ENCODE measurements around the gene ROBO4.

Gene ROBO4

DNA sequence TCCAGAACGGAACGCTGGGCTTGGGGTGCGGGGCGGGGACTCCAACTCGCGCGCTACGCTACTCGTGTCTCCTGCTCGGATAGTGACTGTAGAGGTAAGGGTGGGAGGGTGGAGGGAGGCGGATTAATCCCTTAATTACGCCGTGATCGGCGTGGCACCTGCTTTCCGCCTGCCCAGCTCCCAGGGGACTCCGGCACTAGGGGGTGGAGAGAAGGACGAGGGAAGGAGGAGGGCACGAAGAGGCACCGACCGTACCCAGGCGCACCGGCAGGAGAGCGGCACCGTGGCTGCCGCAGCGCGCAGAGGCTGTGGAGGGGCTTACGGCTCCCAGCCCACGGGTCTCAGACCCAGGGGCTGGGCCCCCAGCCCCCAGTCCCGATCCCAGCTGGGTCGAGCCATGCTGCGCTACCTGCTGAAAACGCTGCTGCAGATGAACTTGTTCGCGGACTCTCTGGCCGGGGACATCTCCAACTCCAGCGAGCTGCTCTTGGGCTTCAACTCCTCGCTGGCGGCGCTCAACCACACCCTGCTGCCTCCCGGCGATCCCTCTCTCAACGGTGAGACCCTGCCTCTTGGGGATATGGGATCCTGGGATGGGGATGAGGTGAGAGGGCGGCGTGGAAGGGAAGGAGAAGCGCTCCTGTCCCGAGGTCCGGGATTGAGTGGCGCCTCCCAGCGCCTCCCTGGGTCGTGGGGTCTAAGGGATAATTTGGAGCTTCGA, 32.3 kb downstream of the ROBO4 start, which contains the start of gene ROBO3:
TSS of gene ROBO3 (plus strand) at position 252 of the 721 bp plus-strand sequence. CDS start at position 398, 146 bp downstream.
- peak in 2 of 42 donors; percentile 38 to 42 for DNase-seq
- intact Hi-C loops (cut with DNase I): no loop called here

DNA sequence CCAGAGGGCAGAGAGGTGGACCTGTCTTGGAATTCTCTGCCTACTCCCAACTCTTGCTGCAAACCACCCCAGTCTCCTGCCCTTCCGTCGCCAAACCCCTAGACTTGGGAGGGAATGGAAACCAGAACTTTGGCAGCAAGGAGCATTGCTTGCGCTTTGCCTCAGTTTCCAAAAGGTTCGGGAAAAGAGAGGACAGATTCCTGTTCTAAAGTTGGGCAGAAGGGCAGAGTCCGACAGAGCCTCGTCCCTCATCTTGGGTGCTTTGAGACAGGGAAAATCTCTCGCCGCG, 32.8 kb downstream of the ROBO4 start:
- peak in 1 of 42 donors; percentile 5 for DNase-seq
- intact Hi-C loops (cut with DNase I): no loop called here

DNA sequence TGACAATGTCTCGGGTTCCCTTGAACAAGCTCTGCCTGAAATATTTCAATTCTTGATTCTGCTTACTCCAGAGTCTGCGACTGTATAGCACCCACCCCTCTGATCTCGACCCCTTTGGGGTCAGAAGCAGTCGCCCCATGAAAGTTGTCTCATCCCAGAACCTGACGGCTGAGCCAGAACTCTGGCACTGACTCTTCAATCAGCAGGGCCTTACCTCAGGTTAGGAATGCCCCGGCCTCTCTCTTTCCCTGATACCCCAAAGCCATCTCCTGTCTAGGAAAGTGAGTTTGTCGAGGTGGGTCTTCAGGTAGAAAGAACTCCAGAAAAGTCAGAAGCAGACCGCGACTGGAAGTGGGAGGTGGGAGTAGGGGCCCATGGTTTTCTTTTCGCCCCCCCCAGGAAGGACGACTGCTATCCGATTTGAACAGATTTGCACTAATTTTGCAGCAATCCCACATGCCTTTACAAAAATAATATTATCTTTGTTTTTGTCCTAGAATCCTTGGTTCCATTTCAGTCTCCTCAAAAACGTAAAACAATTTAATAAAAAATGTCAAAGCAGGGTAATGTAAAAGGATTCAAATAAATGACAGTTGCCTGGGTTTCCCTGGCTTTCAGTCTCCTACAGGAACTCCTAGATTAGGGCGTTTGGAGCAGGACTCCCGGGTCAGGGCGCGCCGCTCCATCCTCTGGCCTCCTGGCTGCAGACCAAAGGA, 33.3 kb downstream of the ROBO4 start:
- DNase-seq: peak in 1 of 42 donors; percentile 23
- intact Hi-C loops (cut with DNase I): no loop called here

DNA sequence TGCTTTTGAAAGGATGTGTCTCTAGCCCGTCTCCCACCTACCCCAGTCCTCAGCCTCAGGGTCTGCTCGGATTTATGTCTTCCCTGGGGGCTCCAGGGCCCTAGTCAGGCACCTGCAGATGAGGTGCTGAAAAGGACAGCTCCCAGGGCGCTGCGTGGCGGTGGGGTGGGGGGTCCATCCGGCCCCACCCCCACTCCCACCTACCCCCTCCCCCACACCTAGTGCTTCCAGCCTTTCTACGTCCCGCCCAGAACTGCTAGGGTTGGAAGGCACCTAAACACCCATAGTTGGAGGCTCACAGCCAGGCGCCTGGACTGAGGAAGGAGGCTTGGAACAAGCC, 33.9 kb downstream of the ROBO4 start:
- intact Hi-C loops (cut with DNase I): no loop called here
- DNase-seq: peak in 1 of 42 donors; percentile 0

DNA sequence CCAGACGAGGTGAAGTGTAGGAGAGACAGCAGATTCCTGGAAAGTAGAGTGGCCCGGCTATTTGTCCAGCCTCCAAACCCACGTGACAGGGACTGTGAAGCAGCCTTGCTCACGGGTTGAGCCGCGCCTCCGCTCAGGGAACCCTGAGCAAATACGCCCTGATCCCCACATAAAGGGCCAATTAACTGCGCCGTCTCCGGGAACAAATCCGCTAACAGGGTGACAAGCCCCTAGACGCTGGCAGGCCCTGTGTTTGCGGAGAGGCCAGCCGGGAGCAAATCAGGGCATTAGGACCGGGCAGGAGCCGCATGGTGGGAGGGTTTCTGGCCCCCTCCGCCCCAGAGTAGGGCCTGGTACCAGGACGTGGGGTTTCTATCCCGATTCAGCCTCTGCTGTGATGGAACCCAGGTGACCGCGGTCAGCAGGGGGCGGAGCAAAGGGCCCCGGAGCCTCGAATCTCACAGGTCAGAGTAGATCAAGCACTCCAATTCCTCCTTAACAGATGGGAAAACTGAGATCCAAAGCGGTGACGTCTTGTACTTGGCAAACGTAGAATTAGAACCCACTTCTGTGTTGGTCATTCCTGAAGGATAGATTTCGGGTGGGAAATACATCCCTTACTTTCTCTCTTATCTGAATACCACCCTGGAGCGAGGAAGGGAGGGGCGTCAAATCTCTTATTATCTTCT, 34.4 kb downstream of the ROBO4 start:
- peak in 32 of 42 donors; percentile 25 to 80 (median 53) for DNase-seq
- intact Hi-C loops (cut with DNase I): no loop called here

DNA sequence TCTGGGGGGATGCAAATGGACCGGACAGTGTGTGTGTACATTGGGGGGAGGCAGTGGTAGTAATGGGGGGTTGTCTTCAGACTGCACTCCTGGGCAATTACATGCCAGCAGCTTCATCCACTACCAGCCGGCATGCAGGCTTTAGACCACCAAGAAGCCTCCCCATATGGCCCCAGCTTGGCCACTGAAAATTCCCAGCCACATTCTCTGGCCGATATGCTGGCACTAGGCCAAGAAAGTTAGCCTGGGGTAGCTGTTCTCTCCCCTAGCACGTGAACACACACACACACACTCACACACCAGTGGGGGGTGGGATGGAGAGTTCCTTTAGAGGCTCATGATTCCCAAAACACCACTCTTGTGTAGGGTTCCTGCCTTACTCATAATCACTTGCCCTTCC, 36.0 kb downstream of the ROBO4 start:
- DNase-seq: no peak
- intact Hi-C loops (cut with DNase I): no loop called here

DNA sequence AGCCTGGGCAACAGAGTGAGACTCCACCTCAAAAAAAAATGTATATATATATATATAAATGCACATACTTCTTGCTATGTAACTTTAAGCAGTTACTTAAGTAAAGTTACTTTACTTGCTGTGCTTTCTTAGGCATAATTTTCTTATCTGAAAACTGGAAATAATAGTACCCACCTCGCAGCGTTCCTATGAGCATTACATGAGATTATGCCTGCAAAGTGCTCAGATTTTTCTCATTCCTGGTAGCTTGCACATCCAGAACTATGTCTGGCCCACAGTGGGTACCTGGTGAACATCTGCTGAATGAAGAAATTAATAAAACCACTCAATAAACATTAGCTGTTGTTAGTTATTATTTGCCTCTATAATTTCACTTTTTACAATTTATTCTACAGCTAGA, 38.5 kb downstream of the ROBO4 start:
- DNase-seq: no peak
- intact Hi-C loops (cut with DNase I): no loop called here

DNA sequence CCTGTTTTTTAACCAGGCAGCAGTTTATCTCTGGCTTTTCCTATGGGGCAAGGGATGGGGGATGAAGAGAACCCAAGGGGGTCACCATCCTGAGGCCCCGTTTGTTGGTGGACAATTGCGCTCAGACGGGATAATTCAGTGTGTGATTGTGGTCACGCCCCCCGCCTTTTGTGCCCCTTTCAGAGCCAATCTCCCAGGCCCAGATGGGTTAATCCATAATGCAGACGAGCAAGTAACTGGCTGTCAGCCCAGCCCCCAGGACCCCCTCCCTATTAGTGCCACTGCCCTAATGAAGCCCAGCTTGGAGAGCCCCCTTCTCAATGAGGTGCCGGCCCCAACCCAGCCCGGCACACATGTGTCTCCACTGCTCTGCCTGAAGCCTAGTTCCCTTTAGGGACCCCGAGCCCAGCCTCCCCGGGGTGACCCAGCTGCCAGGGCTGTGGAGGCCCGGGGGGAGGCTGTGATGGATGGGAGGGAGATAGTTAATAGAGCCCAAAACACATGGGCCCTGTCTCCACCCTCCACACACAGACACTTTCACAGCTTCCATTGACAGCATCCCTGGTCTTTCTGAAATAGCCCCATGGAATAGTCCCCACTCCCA, 51.5 kb downstream of the ROBO4 start:
- intact Hi-C loops (cut with DNase I): no loop called here
- no peak for DNase-seq

DNA sequence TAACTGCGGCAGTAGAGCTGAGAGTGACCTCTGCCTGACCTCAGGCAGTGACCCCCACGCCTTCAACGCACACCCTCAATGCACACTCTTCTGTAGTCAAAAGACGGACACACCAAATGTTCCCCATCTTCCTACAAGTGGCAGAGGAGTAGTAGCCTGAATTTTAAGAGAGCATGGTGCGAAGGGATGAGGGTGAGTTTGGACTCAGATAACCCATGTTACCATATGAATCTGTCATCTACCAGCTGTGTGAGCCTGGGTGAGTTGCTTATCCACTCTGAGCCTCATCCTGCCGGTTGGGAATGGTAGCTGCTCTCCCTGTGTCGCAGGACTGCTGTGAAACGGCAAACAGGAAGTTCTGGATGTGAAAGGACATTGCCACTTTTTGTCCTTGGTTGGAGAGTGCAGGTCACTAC, 53.0 kb downstream of the ROBO4 start:
- DNase-seq: no peak
- intact Hi-C loops (cut with DNase I): no loop called here

DNA sequence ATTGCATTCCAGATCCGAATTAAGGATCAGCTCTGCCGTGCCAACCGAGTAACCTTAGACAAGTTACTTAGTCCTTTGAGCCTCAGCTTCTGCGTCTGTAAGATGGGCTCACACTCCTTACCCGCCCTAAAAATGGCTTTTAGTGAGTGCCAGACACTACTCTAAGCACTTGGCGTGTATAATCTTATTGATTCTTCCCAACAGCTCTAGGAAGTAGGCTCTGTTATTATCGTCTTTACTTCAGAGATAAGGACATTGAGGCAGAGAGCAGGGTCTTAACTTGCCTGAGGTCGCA, 54.1 kb downstream of the ROBO4 start:
- DNase-seq: no peak
- intact Hi-C loops (cut with DNase I): no loop called here

DNA sequence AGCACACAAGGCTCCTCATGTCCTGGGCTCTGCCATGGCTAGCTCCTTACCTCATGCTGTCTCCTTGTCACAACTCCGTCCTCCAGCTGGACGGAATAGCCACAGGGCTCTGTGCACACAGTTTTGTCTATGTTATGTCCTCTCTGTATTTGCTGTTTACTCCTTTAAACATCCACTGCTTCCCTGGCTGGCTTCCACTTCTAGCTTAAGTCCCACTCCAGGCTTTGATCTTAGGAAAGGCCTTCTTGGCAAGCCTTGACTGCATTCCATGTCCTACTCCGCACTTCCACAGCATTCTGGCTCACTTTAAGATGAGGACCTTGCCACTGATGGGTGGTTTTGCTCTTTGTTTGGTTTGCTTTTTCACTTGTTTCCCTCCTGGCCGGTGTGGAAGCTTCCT, 55.4 kb downstream of the ROBO4 start:
- no peak for DNase-seq
- intact Hi-C loops (cut with DNase I): no loop called here

DNA sequence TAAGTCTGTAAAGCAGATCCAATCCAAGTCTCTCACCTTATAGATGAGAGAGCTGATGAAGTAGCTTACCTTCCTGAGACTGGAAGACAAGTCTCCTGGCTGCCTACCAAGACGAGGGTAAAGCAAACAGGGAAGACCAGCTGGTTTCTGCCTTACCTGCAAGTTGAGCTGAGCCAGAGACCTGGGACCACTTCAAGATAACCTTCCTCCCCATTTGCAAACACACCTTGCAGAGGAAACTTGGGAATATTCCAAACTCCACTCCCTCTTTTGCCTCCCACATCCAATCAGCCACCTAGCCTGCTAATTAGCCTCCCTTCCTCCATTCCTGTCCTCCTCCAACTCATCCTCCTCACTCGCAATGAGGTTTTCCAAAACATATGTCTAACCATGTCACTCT, 55.8 kb downstream of the ROBO4 start:
- intact Hi-C loops (cut with DNase I): no loop called here
- DNase-seq: peak in 3 of 42 donors; percentile 23 to 63 (median 38)

DNA sequence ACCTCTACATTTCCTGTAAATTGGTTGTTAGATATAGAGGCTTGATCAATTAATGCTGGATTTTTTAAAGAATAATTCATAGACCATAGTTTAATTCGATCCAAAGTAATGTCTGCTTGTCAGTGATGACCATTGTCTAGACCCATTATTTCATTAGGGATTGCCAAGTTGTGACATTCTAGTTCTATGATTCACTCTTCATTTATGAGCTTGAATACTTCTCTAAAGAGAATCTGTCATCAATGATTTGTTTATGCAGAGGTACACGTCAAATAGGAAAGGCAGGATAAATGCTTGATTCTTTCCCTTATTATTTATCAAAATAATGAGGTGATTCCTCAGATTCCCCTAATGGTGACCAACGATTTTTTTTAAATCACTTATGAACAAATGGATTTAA, 56.5 kb downstream of the ROBO4 start:
- no peak for DNase-seq
- intact Hi-C loops (cut with DNase I): no loop called here

DNA sequence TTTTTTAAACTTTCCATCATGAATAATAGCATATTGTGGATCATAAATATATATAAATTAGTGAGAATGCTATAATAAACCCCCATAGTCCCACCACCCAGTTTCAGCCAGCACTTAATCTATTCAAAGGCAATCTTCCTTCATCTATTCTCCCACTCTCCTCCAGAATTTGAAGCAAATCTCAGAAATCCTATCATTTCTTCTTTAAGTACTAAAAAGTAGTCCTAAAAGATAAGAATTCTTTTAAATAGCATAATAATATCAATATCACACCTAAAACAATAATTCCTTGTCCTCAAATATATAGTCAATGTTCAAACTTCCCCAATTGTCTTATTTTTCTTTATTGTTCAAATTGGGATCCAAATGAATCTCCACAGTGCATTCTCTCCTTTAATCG, 57.0 kb downstream of the ROBO4 start:
- no peak for DNase-seq
- intact Hi-C loops (cut with DNase I): no loop called here

DNA sequence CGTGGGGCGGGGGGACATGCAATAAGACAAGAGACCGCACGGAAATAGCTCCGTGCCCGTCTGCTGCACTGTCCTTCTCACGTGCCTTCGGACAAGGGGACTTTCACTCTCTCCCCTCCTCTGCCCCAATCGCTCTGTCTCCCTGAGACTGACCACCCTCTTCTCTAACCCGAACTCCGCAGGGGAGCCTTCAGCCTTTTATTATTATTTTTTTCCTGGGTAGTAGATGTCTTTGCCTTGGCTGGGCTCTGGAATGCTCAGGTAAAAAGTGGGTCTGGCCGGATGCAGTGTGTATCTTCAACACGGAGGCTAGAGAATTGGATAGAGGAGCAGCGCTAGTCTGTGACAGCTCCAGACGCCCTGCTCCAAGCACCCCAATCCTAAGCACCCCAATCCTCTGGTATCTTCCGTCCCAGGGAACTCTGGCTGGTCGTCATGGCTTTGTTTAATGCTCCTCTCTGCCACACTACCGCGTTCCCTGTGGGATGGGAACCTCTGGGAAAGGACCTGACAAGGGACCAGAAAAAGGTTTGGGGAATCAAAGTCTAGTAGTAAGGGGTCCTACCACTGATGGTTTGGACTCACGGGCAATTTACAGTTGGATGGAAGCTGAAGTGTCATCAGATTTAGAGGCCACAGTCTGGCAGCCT, 57.6 kb downstream of the ROBO4 start:
- DNase-seq: no peak
- intact Hi-C loops (cut with DNase I): loop anchor here (5.0 kb wide), 2 partner anchors 78 to 173 kb away; partner anchors contain the start of gene ESAM

DNA sequence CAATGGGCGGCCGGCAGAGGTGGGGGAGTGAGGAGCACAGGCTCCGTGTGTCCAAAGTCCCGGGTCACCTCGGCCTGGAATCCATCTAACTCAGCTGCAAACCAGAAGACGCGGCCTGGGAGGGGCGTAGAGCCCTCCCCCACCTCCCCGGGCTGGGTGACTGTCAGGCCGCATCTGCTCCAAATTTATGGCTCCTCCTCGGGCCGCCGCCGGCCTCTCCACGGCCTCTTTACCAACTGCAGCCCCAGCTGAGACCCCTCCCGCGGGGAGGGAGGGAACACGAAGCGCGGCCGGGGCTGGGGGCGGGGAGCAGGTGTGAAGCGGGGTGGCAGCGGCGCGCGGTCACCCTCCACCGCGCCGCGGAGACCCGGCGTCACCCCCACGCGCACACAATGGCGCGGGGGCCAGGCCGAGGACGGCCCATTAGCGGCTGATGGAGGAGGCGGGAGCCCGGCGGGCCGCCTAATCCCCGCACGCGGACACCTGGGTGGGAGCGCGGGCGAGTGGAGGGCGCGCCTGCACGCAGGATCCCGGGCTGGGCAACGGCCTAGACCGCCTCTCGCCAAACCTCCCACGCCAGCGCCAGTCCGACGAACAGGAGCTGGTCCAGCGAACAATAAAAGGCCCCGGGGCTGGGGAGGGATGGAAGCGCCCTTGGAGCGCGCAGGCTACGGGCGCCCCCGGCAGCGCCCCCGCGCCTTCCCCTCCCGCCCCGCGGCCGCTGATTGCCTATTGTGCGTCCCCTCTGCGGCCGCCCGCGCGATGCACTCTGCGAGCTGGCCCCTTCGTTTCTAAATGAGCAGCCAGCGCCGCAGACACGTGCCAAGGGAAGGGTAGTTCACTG, 58.3 kb downstream of the ROBO4 start:
- intact Hi-C loops (cut with DNase I): loop anchor here (5.0 kb wide), 2 partner anchors 77 to 172 kb away; partner anchors contain the start of gene ESAM
- peak in 15 of 42 donors; percentile 7 to 48 (median 21) for DNase-seq

DNA sequence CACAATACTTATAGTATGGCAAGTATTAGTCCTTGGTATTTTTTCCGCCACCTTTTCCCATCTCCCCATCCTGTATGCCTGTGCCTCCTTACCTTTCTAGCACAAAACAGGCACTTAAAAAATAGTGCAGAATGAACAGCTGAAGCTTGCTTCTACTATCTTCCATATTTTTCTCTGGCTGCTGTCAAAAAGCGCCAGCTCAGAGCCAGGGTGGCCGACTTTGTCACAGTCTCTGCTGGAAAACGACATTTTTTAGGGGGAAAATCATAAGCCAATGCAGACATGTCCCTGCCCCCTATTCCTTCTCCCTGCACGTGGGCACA, 58.9 kb downstream of the ROBO4 start:
- intact Hi-C loops (cut with DNase I): loop anchor here (5.0 kb wide), 2 partner anchors 76 to 171 kb away; partner anchors contain the start of gene ESAM
- peak in 1 of 42 donors; percentile 20 for DNase-seq

DNA sequence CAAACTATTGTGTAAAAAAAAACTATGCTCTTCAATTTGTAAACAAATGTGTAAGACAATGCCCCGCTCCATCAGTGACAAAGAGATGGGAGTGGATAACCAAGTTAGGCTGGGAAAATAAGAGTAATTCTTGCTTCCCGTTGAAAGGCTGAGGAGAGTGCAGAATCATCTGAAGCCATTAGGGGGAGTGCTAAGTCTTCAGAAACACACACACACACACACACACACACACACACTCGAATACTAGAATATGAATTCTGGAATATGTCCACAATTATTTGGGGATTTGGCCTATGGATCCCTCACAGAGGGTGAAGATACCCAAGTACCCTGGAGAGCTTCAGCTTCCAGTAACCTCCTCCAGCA, 60.2 kb downstream of the ROBO4 start:
- intact Hi-C loops (cut with DNase I): loop anchor here (5.0 kb wide), 2 partner anchors 75 to 170 kb away; partner anchors contain the start of gene ESAM
- DNase-seq: peak in 17 of 42 donors; percentile 16 to 68 (median 39)

DNA sequence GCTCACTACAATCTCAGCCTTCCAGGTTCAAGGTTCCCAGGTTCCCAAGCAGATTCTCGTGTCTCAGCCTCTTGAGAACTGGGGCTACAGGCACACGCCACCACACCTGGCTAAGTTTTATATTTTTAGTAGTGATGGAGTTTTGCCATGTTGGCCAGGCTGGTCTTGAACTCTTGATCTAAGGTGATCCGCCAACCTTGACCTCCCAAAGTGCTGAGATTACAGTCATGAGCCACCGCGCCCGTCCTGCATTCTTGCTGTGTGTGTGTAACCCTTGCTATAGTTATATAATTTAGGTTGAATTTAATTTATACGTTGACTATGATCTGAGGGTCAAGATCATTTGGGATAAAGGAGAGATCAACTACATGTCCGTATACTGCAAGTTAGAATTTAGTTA, 61.7 kb downstream of the ROBO4 start:
- intact Hi-C loops (cut with DNase I): loop anchor here (5.0 kb wide), 2 partner anchors 74 to 169 kb away; partner anchors contain the start of gene ESAM
- DNase-seq: no peak
